GM19468 (cell line): ENCODE results near the gene GIMAP2.
"Not testable (repeated sequence)": the region's sequence is repeated elsewhere in the genome, so short reads cannot be mapped to it uniquely, and the experiment has no call there.

Experiments
- ATAC-seq: cut with Tn5 transposase; IDR thresholded peaks from one replicate; pipeline ENCODE4 v1.9.1; 2021; ENCODE audit warnings: mild to moderate bottlenecking, moderate library complexity, moderate number of reproducible peaks; ENCODE audit not compliant: unreplicated experiment; ENCODE audit errors: extremely low read depth

Gene GIMAP2

GRCh38 chr7:150676276-150676675 lies 9.2 kb upstream of the GIMAP2 start:
- not testable (repeated sequence) for ATAC-seq

GRCh38 chr7:150676854-150677253 lies 8.7 kb upstream of the GIMAP2 start:
- not testable (repeated sequence) for ATAC-seq

GRCh38 chr7:150678601-150679000 lies 6.9 kb upstream of the GIMAP2 start:
- not testable (repeated sequence) for ATAC-seq

- not testable (repeated sequence) for ATAC-seq
Observed at GRCh38 chr7:150680364-150680763, 5.1 kb upstream of the GIMAP2 start.

- no peak for ATAC-seq
Observed at GRCh38 chr7:150686030-150686631, 625 bp downstream of the GIMAP2 start.

- no peak for ATAC-seq
Observed at GRCh38 chr7:150688630-150689029, 3.1 kb downstream of the GIMAP2 start.

GRCh38 chr7:150695654-150696053 lies 10.1 kb downstream of the GIMAP2 start:
- ATAC-seq, result no peak

- no peak for ATAC-seq
Observed at GRCh38 chr7:150703209-150703608, 17.7 kb downstream of the GIMAP2 start.

GRCh38 chr7:150715293-150715692 lies 29.8 kb downstream of the GIMAP2 start:
- no peak for ATAC-seq

- no peak for ATAC-seq
Observed at GRCh38 chr7:150715738-150716137, 30.2 kb downstream of the GIMAP2 start.

GRCh38 chr7:150716368-150716767 lies 30.9 kb downstream of the GIMAP2 start, which contains the start of gene GIMAP1:
Gene GIMAP1 (plus strand): TSS chr7:150716613. CDS start chr7:150719048, 2,435 bp downstream.
- ATAC-seq, result no peak

- ATAC-seq, result no peak
Observed at GRCh38 chr7:150716939-150717338, 31.4 kb downstream of the GIMAP2 start.

- ATAC-seq, result no peak
Observed at GRCh38 chr7:150717814-150718420, 32.4 kb downstream of the GIMAP2 start.

GRCh38 chr7:150719436-150719835 lies 33.9 kb downstream of the GIMAP2 start:
- ATAC-seq, result no peak

- no peak for ATAC-seq
Observed at GRCh38 chr7:150719960-150720891, 34.7 kb downstream of the GIMAP2 start.

GRCh38 chr7:150721970-150722373 lies 36.5 kb downstream of the GIMAP2 start:
- no peak for ATAC-seq

- no peak for ATAC-seq
Observed at GRCh38 chr7:150722431-150722931, 37.0 kb downstream of the GIMAP2 start.

- ATAC-seq, result no peak
Observed at GRCh38 chr7:150723467-150723866, 38.0 kb downstream of the GIMAP2 start.

GRCh38 chr7:150727381-150727780 lies 41.9 kb downstream of the GIMAP2 start:
- no peak for ATAC-seq

GRCh38 chr7:150728011-150728410 lies 42.5 kb downstream of the GIMAP2 start:
- no peak for ATAC-seq

GRCh38 chr7:150728609-150729008 lies 43.1 kb downstream of the GIMAP2 start:
- ATAC-seq, result no peak
